WTC11 (cell line): ENCODE data around the gene RIMS4. TPM values are rescaled to one million over a fixed set of nuclear protein-coding genes. Genes with fewer than 3 reads are reported as not detected.
"Not testable (repeated sequence)": the region's sequence is repeated elsewhere in the genome, so short reads cannot be mapped to it uniquely, and the experiment has no call there.

ENCODE experiments used
- ATAC-seq: fragments of 200-7000 bp; cut with Tn5 transposase; 2 replicates; pipeline ENCODE4 v1.10.0; 2021; ENCODE audit warnings: mild to moderate bottlenecking, moderate library complexity
- CTCF ChIA-PET: fragments of 300-600 bp; sonication (Branson Sonifier 250); formaldehyde crosslinking; loops from one replicate; lab custom pipeline; 2021; ENCODE audit warnings: antibody characterized with exemption; lab: Charles Lee
- POLR2A ChIA-PET: fragments of 350-600 bp; sonication (Branson Sonifier 250); formaldehyde crosslinking; loops from one replicate; lab custom pipeline; 2021; ENCODE audit warnings: antibody characterized with exemption; lab: Charles Lee
- DNase-seq: peaks from one replicate; pipeline ENCODE4 v3.0.0; 2021; ENCODE audit warnings: low spot score
- H3K27ac Mint-ChIP-seq: 2 replicates; pipeline ENCODE4 v1.8.0; 2021; ENCODE audit warnings: mixed read lengths
- H3K27me3 Mint-ChIP-seq: 2 replicates; pipeline ENCODE4 v1.8.0; 2021; ENCODE audit warnings: low read depth, mild to moderate bottlenecking, moderate library complexity, mixed read lengths
- H3K36me3 Mint-ChIP-seq: 2 replicates; pipeline ENCODE4 v1.8.0; 2021; ENCODE audit warnings: mixed read lengths
- H3K4me1 Mint-ChIP-seq: 2 replicates; pipeline ENCODE4 v1.8.0; 2022; ENCODE audit warnings: mixed read lengths
- H3K4me3 Mint-ChIP-seq: 2 replicates; pipeline ENCODE4 v1.8.0; 2021; ENCODE audit warnings: mild to moderate bottlenecking, moderate library complexity, mixed read lengths
- H3K9me3 Mint-ChIP-seq: 2 replicates; pipeline ENCODE4 v1.8.0; 2021; ENCODE audit warnings: mixed read lengths
- AFF4 ChIP-seq: sonication (generic); formaldehyde crosslinking; IDR thresholded peaks from 2 replicates; pipeline ENCODE4 v1.8.1; 2023; ENCODE audit warnings: mild to moderate bottlenecking, missing genetic modification reagents, borderline replicate concordance
- FOXP4 ChIP-seq: sonication (generic); formaldehyde crosslinking; IDR thresholded peaks from 2 replicates; pipeline ENCODE4 v1.8.0; 2022; ENCODE audit warnings: mild to moderate bottlenecking, missing genetic modification reagents
- IRF2 ChIP-seq: sonication (generic); formaldehyde crosslinking; IDR thresholded peaks from 2 replicates; pipeline ENCODE4 v1.8.0; 2022; ENCODE audit warnings: low read depth, missing genetic modification reagents, borderline replicate concordance
- MAX ChIP-seq: sonication (generic); formaldehyde crosslinking; IDR thresholded peaks from 2 replicates; pipeline ENCODE4 v1.8.0; 2022; ENCODE audit warnings: mild to moderate bottlenecking, missing genetic modification reagents
- MLX ChIP-seq: sonication (generic); formaldehyde crosslinking; IDR thresholded peaks from 2 replicates; pipeline ENCODE4 v1.8.1; 2023; ENCODE audit warnings: mild to moderate bottlenecking, missing genetic modification reagents, moderate library complexity
- MXD4 ChIP-seq: fragments of 250-450 bp; sonication (Bioruptor Pico); IDR thresholded peaks from 2 replicates; pipeline ENCODE4 v1.8.0; 2021; ENCODE audit warnings: mild to moderate bottlenecking, moderate library complexity, borderline replicate concordance
- NFATC4 ChIP-seq: fragments of 250-450 bp; sonication (Bioruptor Pico); IDR thresholded peaks from 2 replicates; pipeline ENCODE4 v1.9.0; 2021; ENCODE audit warnings: mild to moderate bottlenecking
- PRDM15 ChIP-seq: sonication (generic); formaldehyde crosslinking; IDR thresholded peaks from 2 replicates; pipeline ENCODE4 v1.8.0; 2022; ENCODE audit warnings: missing genetic modification reagents
- SMAD3 ChIP-seq: sonication (generic); formaldehyde crosslinking; IDR thresholded peaks from 2 replicates; pipeline ENCODE4 v1.8.0; 2022; ENCODE audit warnings: missing genetic modification reagents, mild to moderate bottlenecking, borderline replicate concordance
- SMAD4 ChIP-seq: sonication (generic); formaldehyde crosslinking; IDR thresholded peaks from 2 replicates; pipeline ENCODE4 v1.8.0; 2022; ENCODE audit warnings: mild to moderate bottlenecking, missing genetic modification reagents
- ZNF138 ChIP-seq: sonication (generic); formaldehyde crosslinking; conservative IDR thresholded peaks from 2 replicates; pipeline ENCODE4 v1.8.1; 2022; ENCODE audit warnings: mild to moderate bottlenecking, moderate library complexity, missing genetic modification reagents
- ZNF219 ChIP-seq: sonication (generic); formaldehyde crosslinking; IDR thresholded peaks from 2 replicates; pipeline ENCODE4 v1.8.0; 2023; ENCODE audit warnings: missing genetic modification reagents, mild to moderate bottlenecking, borderline replicate concordance
- ZNF263 ChIP-seq: sonication (generic); formaldehyde crosslinking; IDR thresholded peaks from 2 replicates; pipeline ENCODE4 v1.8.1; 2022; ENCODE audit warnings: low read depth, mild to moderate bottlenecking, moderate library complexity, missing genetic modification reagents
- ZNF396 ChIP-seq: fragments of 250-450 bp; sonication (Bioruptor Pico); IDR thresholded peaks from 2 replicates; pipeline ENCODE4 v1.8.0; 2021; ENCODE audit warnings: mild to moderate bottlenecking, moderate library complexity, borderline replicate concordance
- total RNA-seq: library from RNA; stranded (reverse); gene quantifications from 3 replicates; pipeline ENCODE4 v1.2.3, GENCODE V29; 2021

The RIMS4 gene
- total RNA-seq, 1 experiment from 2014 or later = 24.8 TPM

GRCh38 chr20:44827401-44827800 lies 17.1 kb upstream of the RIMS4 start:
- Mint-ChIP-seq H3K27me3 (peaks cover 7% of the 10 kb centered on the region), H3K9me3 (peaks cover 17% of the 10 kb centered on the region), H3K4me1 (peaks cover 12% of the 10 kb centered on the region), H3K27ac (no peak overlapping the region; the same call in 1 of the 2 replicates), H3K4me3 (no peak overlapping the region), H3K36me3 (peaks cover 7% of the 10 kb centered on the region)
- ATAC-seq (no peak), DNase-seq (no peak)
- ChIA-PET CTCF (interaction anchor here (1.0 kb wide), 1 partner anchor 80 kb away, joined by 4 read pairs; no protein-coding TSS in a partner anchor), POLR2A (no interaction called here)
- TF ChIP-seq ZNF263 (CRISPR knock-in tag) (no peak), PRDM15 (no peak), IRF2 (CRISPR knock-in tag) (no peak), MLX (no peak), FOXP4 (CRISPR knock-in tag) (no peak), MXD4 (no peak), ZNF138 (CRISPR knock-in tag) (no peak), SMAD4 (CRISPR knock-in tag) (no peak), ZNF396 (CRISPR knock-in tag) (no peak), MAX (no peak), AFF4 (no peak), NFATC4 (no peak), ZNF219 (no peak), SMAD3 (CRISPR knock-in tag) (no peak)

GRCh38 chr20:44821576-44821975 lies 11.2 kb upstream of the RIMS4 start:
- H3K9me3 Mint-ChIP-seq, DNase-seq, POLR2A ChIA-PET, H3K36me3 Mint-ChIP-seq, ATAC-seq, CTCF ChIA-PET, H3K27ac Mint-ChIP-seq, H3K4me1 Mint-ChIP-seq, H3K27me3 Mint-ChIP-seq, H3K4me3 Mint-ChIP-seq: not testable (repeated sequence)
